OCI-LY7 (cell line): ENCODE data around the gene SEC14L2. TPM values are rescaled to one million over a fixed set of nuclear protein-coding genes. Genes with fewer than 3 reads are reported as not detected.

ENCODE experiments used
- BruUV-seq: library from RNA; stranded (reverse); fragments of 400-500 nt; replicated peaks from 2 replicates; lab custom pipeline; 2021; lab: Mats Ljungman, UMichigan
- CTCF ChIA-PET: fragments of 300-600 bp; sonication (Branson Sonifier 250); formaldehyde crosslinking; loops from one replicate; lab custom pipeline; 2022; ENCODE audit warnings: antibody characterized with exemption; ENCODE audit not compliant: unreplicated experiment; lab: Charles Lee
- POLR2A ChIA-PET: fragments of 300-600 bp; sonication (Branson Sonifier 250); formaldehyde crosslinking; loops from one replicate; lab custom pipeline; 2022; ENCODE audit warnings: antibody characterized with exemption; lab: Charles Lee
- DNase-seq: peaks from one replicate; pipeline ENCODE4 v3.0.0-alpha.2; 2015; ENCODE audit warnings: low spot score
- H2AFZ ChIP-seq: fragments of 200-600 bp; sonication (generic), shearing (Covaris generic); 2 replicates; pipeline ENCODE4 v1.6.1; 2014; ENCODE audit warnings: mild to moderate bottlenecking, antibody characterized with exemption, low read length, moderate library complexity
- H3K27ac ChIP-seq: fragments of 200-600 bp; sonication (generic); 2 replicates; pipeline ENCODE4 v1.5.1; 2014; ENCODE audit warnings: mixed run types, low read depth, mild to moderate bottlenecking, moderate library complexity, low read length, inconsistent platforms; ENCODE audit not compliant: poor library complexity, severe bottlenecking
- H3K36me3 ChIP-seq: fragments of 200-600 bp; sonication (generic); 2 replicates; pipeline ENCODE4 v1.6.1; 2014; ENCODE audit warnings: mild to moderate bottlenecking, antibody characterized with exemption, low read length, moderate library complexity, mixed read lengths; ENCODE audit not compliant: insufficient read depth
- H3K4me1 ChIP-seq: fragments of 200-600 bp; sonication (generic); 2 replicates; pipeline ENCODE4 v1.5.1; 2014; ENCODE audit warnings: mild to moderate bottlenecking, low read length; ENCODE audit not compliant: insufficient read depth, poor library complexity, severe bottlenecking
- H3K4me2 ChIP-seq: fragments of 200-600 bp; sonication (generic); 2 replicates; pipeline ENCODE4 v1.6.1; 2014; ENCODE audit warnings: mild to moderate bottlenecking, low read length
- H3K4me3 ChIP-seq: fragments of 200-600 bp; sonication (generic); 2 replicates; pipeline ENCODE4 v1.5.1; 2014; ENCODE audit warnings: mild to moderate bottlenecking, low read depth, low read length; ENCODE audit not compliant: poor library complexity, severe bottlenecking
- H3K79me2 ChIP-seq: fragments of 200-600 bp; sonication (generic); 2 replicates; pipeline ENCODE4 v1.6.1; 2016; ENCODE audit warnings: low read depth, mild to moderate bottlenecking, low read length, moderate library complexity, mixed read lengths; ENCODE audit not compliant: insufficient read depth
- H3K9me2 ChIP-seq: fragments of 200-600 bp; sonication (generic); 2 replicates; pipeline ENCODE4 v1.6.1; 2016; ENCODE audit warnings: mild to moderate bottlenecking, low read length, mixed read lengths; ENCODE audit not compliant: insufficient read depth
- H3K9me3 ChIP-seq: fragments of 200-600 bp; sonication (generic); 2 replicates; pipeline ENCODE4 v1.6.1; 2014; ENCODE audit warnings: mild to moderate bottlenecking, mixed run types, low read length, mixed read lengths
- H4K20me1 ChIP-seq: fragments of 200-600 bp; sonication (generic); 2 replicates; pipeline ENCODE4 v1.6.1; 2014; ENCODE audit warnings: mild to moderate bottlenecking, antibody characterized with exemption, low read length, moderate library complexity, mixed read lengths; ENCODE audit not compliant: insufficient read depth
- EZH2phosphoT487 ChIP-seq: fragments of 200-600 bp; sonication (generic); IDR thresholded peaks from 2 replicates; pipeline ENCODE4 v1.6.1; 2018; ENCODE audit warnings: low read depth, borderline replicate concordance, mild to moderate bottlenecking, mixed run types, antibody characterized with exemption, low read length, moderate library complexity, mixed read lengths
- intact Hi-C: fragments of 100-400 bp; cut with micrococcal nuclease; formaldehyde crosslinking; loops from one replicate; pipeline ENCODE4 v1.10.0; 2022; ENCODE audit not compliant: unreplicated experiment
- total RNA-seq, 2 experiments: library from RNA; depleted of rRNA in 1 of 2; stranded (reverse); fragments of >200 nt in 1 of 2; shearing (Covaris generic) in 1 of 2; gene quantifications; 2 replicates each; pipeline ENCODE4 v1.2.3, GENCODE V29; 2014 to 2022
- TF ChIP-seq, protein P1 (sequence below): fragments of 200-600 bp; sonication (generic); conservative IDR thresholded peaks from 2 replicates; pipeline ENCODE4 v1.5.1; 2014; ENCODE audit warnings: mild to moderate bottlenecking, antibody characterized with exemption, low read length, moderate library complexity, mixed read lengths

The SEC14L2 gene
- total RNA-seq, 2 experiments from 2014 or later, result 0.11 to 0.22 TPM

DNA sequence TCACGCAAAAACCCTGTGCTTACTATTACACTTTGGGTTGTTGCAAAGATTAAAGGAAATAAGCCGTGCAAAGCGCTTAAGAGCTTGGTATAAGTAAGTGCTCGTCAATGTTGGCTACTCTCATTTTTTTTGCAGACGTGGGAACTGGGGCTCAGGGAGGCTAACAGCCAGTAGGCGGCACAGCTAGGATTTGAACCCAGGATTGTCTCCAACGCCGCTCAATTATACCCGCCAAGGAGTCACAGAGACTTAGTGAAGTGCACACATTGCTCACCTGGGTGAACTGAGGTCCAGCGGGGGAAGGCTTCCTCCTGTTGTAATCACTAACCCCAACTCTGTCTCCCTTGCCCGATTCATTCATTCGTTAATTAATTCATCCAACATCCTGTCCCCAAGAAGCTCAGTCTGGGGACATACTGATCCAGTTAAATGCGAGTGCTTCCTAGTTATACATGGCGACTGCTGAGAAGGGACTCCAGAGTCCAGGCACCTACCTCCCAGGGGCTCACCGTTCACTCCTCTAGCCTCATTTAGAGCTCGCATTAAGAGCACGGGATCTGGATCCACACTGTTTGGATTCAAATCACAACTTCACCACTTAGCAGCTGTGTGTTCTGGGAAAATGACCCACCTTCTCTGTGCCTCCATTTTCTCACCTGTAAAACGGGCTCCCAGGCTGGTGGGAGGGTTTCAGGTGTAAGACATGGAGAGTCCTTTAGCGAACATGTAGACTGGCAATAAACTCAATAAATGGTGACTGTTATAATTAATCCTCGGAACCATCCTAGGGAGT lies 27.9 kb downstream of the SEC14L2 start:
- H3K4me3 ChIP-seq, result peak overlapping the region; percentile 93
- no TSS peak for BruUV-seq
- TF ChIP-seq, protein P1, sequence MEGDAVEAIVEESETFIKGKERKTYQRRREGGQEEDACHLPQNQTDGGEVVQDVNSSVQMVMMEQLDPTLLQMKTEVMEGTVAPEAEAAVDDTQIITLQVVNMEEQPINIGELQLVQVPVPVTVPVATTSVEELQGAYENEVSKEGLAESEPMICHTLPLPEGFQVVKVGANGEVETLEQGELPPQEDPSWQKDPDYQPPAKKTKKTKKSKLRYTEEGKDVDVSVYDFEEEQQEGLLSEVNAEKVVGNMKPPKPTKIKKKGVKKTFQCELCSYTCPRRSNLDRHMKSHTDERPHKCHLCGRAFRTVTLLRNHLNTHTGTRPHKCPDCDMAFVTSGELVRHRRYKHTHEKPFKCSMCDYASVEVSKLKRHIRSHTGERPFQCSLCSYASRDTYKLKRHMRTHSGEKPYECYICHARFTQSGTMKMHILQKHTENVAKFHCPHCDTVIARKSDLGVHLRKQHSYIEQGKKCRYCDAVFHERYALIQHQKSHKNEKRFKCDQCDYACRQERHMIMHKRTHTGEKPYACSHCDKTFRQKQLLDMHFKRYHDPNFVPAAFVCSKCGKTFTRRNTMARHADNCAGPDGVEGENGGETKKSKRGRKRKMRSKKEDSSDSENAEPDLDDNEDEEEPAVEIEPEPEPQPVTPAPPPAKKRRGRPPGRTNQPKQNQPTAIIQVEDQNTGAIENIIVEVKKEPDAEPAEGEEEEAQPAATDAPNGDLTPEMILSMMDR, result 0 out of 2 replicates have a peak, but pooled peaks have one; percentile 38
- no peak for TF ChIP-seq EZH2phosphoT487
- no peaks in the 10 kb centered on the region for H3K9me2 ChIP-seq
- intact Hi-C loops, result loop anchor here (1.0 to 10.0 kb wide), 4 partner anchors 119 to 1160 kb away; partner anchors contain the start of genes AP1B1, EWSR1, RHBDD3 and UQCR10
- POLR2A ChIA-PET, result interaction anchor here (0.6 to 5.5 kb wide), 13 partner anchors 11 to 193 kb away, joined by 3 to 48 read pairs (median 4); no protein-coding TSS in a partner anchor
- H2AFZ ChIP-seq, result peak overlapping the region; percentile 85
- CTCF ChIA-PET, result interaction anchor here (0.6 to 2.1 kb wide), 7 partner anchors 8 to 867 kb away, joined by 3 to 6 read pairs (median 5); partner anchors contain the start of gene PIK3IP1
- H3K4me1 ChIP-seq, result peaks cover 35% of the 10 kb centered on the region
- no peaks in the 10 kb centered on the region for H4K20me1 ChIP-seq
- peaks cover 45% of the 10 kb centered on the region; the same call in 1 of the 2 replicates for H3K79me2 ChIP-seq
- peak overlapping the region; percentile 99 for H3K4me2 ChIP-seq
- H3K36me3 ChIP-seq, result peaks cover 46% of the 10 kb centered on the region
- peak overlapping the region; percentile 75 for H3K27ac ChIP-seq
- no peaks in the 10 kb centered on the region for H3K9me3 ChIP-seq
- peak; percentile 44 for DNase-seq

DNA sequence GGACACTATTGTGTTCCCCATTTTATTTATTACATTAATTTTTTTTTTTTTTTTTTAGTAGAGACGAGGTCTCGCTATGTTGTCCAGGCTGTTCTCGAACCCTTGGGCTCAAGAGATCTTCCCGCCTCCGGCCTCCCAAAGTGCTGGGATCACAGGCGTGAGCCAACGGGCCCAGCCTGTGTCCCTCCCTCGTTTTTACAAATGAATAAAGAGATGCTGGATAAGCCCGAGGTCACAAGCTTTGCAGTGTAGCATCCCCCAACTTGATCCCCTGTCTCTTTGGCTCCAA lies 28.5 kb downstream of the SEC14L2 start:
- BruUV-seq, result no TSS peak
- Histone ChIP-seq H2AFZ (peak overlapping the region; percentile 85), H4K20me1 (no peaks in the 10 kb centered on the region), H3K4me2 (peak overlapping the region; percentile 99), H3K27ac (peak overlapping the region; percentile 75), H3K4me1 (peaks cover 35% of the 10 kb centered on the region), H3K9me3 (no peaks in the 10 kb centered on the region), H3K36me3 (peaks cover 47% of the 10 kb centered on the region), H3K9me2 (no peaks in the 10 kb centered on the region), H3K79me2 (peaks cover 45% of the 10 kb centered on the region; the same call in 1 of the 2 replicates), H3K4me3 (peak overlapping the region; percentile 93)
- intact Hi-C loops, result loop anchor here (10.0 kb wide), 2 partner anchors 1040 to 1160 kb away; partner anchors contain the start of genes AP1B1, EWSR1 and RHBDD3
- TF ChIP-seq, protein P1, result no peak
- DNase-seq, result no peak
- ChIA-PET POLR2A (interaction anchor here (0.6 to 5.5 kb wide), 7 partner anchors 10 to 193 kb away, joined by 3 to 48 read pairs (median 7); no protein-coding TSS in a partner anchor), CTCF (interaction anchor here (1.5 to 2.1 kb wide), 2 partner anchors 34 to 137 kb away, joined by 5 read pairs; no protein-coding TSS in a partner anchor)
